Sigmoid colon (tissue), 7 donors: ENCODE results near the gene RPAP3. TPM values are rescaled to one million over a fixed set of nuclear protein-coding genes. Genes with fewer than 3 reads are reported as not detected.

ENCODE experiments used
- DNase-seq: peaks from one replicate; pipeline ENCODE4 v3.0.0-alpha.2; 2019
- H3K27ac ChIP-seq, 4 donors: fragments of 200-600 bp; sonication (generic); one replicate each; pipeline ENCODE4 v1.5.1; 2016 to 2019; ENCODE audit warnings: mild to moderate bottlenecking in 1 of 4
- H3K27me3 ChIP-seq, 3 donors: fragments of 200-600 bp; sonication (generic); one replicate each; pipeline ENCODE4 v1.5.1; 2019; ENCODE audit warnings: mild to moderate bottlenecking in 1 of 3
- H3K36me3 ChIP-seq, 4 donors: fragments of 200-600 bp; sonication (generic); one replicate each; pipeline ENCODE4 v1.5.1; 2016 to 2019
- H3K4me1 ChIP-seq, 4 donors: fragments of 200-600 bp; sonication (generic); one replicate each; pipeline ENCODE4 v1.5.1; 2017 to 2019
- H3K4me3 ChIP-seq, 4 donors: fragments of 200-600 bp; sonication (generic); one replicate each; pipeline ENCODE4 v1.5.1; 2017 to 2019; ENCODE audit warnings: mild to moderate bottlenecking in 2 of 4, moderate library complexity in 1 of 4
- H3K9me3 ChIP-seq, 4 donors: fragments of 200-600 bp in 3 of 4; sonication (generic) in 3 of 4; one replicate each; pipeline versions ENCODE4 v1.5.1 to v1.6.1; 2013 to 2019
- CTCF ChIP-seq, 4 experiments: fragments of 450-650 bp in 3 of 4; fragments of 200-600 bp in 1 of 4; IDR thresholded peaks; one replicate each; pipeline ENCODE4 v1.5.1; 2016 to 2019; ENCODE audit warnings: antibody characterized with exemption in 4 of 4, mild to moderate bottlenecking in 3 of 4, moderate library complexity in 2 of 4
- EP300 ChIP-seq, 4 donors: sonication (generic); formaldehyde crosslinking; IDR thresholded peaks; one replicate each; pipeline ENCODE4 v1.6.1; 2017; ENCODE audit warnings: antibody characterized with exemption in 4 of 4
- POLR2A ChIP-seq, 2 donors: fragments of 450-650 bp; IDR thresholded peaks; one replicate each; pipeline ENCODE4 v1.6.1; 2016; ENCODE audit warnings: antibody characterized with exemption in 2 of 2, mild to moderate bottlenecking in 2 of 2, moderate library complexity in 2 of 2
- POLR2AphosphoS5 ChIP-seq, 4 donors: sonication (generic); formaldehyde crosslinking; IDR thresholded peaks; one replicate each; pipeline ENCODE4 v1.6.1; 2017; ENCODE audit warnings: antibody characterized with exemption in 4 of 4
- WGBS, 2 donors: extraction: QIAGEN DNeasy Blood & Tissue Kit; methylation state at CpG; one replicate each; pipeline ENCODE4 v1.1.7; 2013; 5-methylcytosine and 5-hydroxymethylcytosine counted together
- intact Hi-C: fragments of 100-400 bp; cut with DNase I; formaldehyde crosslinking; loops from one replicate; pipeline ENCODE4 v1.15.1; 2023
- polyA plus RNA-seq, 3 donors: library from polyadenylated mRNA; stranded (reverse); fragments of 200-250 nt; gene quantifications; one replicate each; pipeline ENCODE4 v1.2.3, GENCODE V29; 2013
- total RNA-seq, 4 donors: library from RNA; depleted of rRNA; stranded (reverse); fragments of >200 nt; gene quantifications; one replicate each; pipeline ENCODE4 v1.1.0, GENCODE V29; 2016
- donor health status: healthy with polysubstance abuse.
- donor health status: Bipolar disorder and iron deficiency.
- donor health status: healthy.

RPAP3 gene
- total and polyA plus RNA-seq, 7 donors, result 6.7 to 29.3 (median 21.0) TPM

- DNase-seq, result no peak
- 84 to 92% methylated on average over 17 of the region's 17 CpGs for WGBS, 2 donors
- Histone ChIP-seq H3K36me3 (no peaks in the 10 kb centered on the region), H3K27ac (peak overlapping the region; percentile 78 to 83 (median 82)), H3K4me3 (no peak overlapping the region), H3K4me1 (peaks cover 0 to 53% (median 44%) of the 10 kb centered on the region in 4 donors), H3K27me3 (no peaks in the 10 kb centered on the region), H3K9me3 (no peaks in the 10 kb centered on the region)
- intact Hi-C loops, result loop anchor here (1.0 to 2.0 kb wide), 3 partner anchors 19 to 101 kb away; no protein-coding TSS in a partner anchor
- TF ChIP-seq POLR2AphosphoS5 (IDR thresholded peaks at IDR 0.05) (no peak), POLR2A (IDR thresholded peaks at IDR 0.05) (no peak), EP300 (IDR thresholded peaks at IDR 0.05) (no peak), CTCF (IDR thresholded peaks at IDR 0.05) (no peak)
Measured at GRCh38 chr12:47737936-47738594, 32.2 kb upstream of the RPAP3 start.

- peak overlapping the region in 2 of 4 donors; percentile 2 for H3K4me3 ChIP-seq
- no peaks in the 10 kb centered on the region for H3K27me3 ChIP-seq
- peak overlapping the region; percentile 78 to 83 (median 82) for H3K27ac ChIP-seq
- peak in 1 of 4 donors; percentile 14 for TF ChIP-seq EP300 (IDR thresholded peaks at IDR 0.05)
- TF ChIP-seq POLR2AphosphoS5 (IDR thresholded peaks at IDR 0.05), result peak; percentile 42 to 76 (median 58)
- TF ChIP-seq POLR2A (IDR thresholded peaks at IDR 0.05), result no peak
- TF ChIP-seq CTCF (IDR thresholded peaks at IDR 0.05), result peak in 1 of 4 experiments; percentile 12
- no peaks in the 10 kb centered on the region for H3K36me3 ChIP-seq
- intact Hi-C loops, result loop anchor here (1.0 to 2.0 kb wide), 3 partner anchors 18 to 102 kb away; no protein-coding TSS in a partner anchor
- peak; percentile 96 for DNase-seq
- peaks cover 0 to 53% (median 44%) of the 10 kb centered on the region in 4 donors for H3K4me1 ChIP-seq
- no peaks in the 10 kb centered on the region for H3K9me3 ChIP-seq
- 55 to 67% methylated on average over 19 of the region's 19 CpGs for WGBS, 2 donors
Measured at GRCh38 chr12:47736877-47737676, 31.2 kb upstream of the RPAP3 start.

DNA sequence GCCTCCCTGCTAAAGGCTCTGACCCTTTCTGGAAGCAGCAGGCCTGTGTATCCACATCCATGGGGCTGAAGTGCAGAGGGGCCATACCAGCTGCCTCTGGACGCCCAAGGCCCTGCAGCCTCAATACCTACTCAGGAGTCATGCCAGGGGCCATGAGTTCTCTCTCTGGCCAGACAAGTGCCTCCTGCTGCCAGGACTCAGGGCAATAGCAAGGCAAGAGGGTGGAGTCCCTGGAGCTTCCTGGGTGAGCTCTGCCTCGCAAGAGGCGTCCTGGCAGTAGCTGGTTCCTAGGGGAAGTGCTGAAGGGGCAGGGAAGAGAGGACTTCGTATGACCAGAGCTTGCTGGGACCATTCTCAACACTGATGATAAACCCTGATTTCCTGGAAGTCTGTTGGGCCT, 30.4 kb upstream of the RPAP3 start:
- DNase-seq, result no peak
- no peak for TF ChIP-seq EP300 (IDR thresholded peaks at IDR 0.05)
- TF ChIP-seq POLR2AphosphoS5 (IDR thresholded peaks at IDR 0.05), result no peak
- no peak for TF ChIP-seq CTCF (IDR thresholded peaks at IDR 0.05)
- no peak for TF ChIP-seq POLR2A (IDR thresholded peaks at IDR 0.05)
- Histone ChIP-seq H3K4me3 (no peak overlapping the region), H3K36me3 (no peaks in the 10 kb centered on the region), H3K27ac (peak overlapping the region; percentile 78 to 83 (median 82)), H3K27me3 (no peaks in the 10 kb centered on the region), H3K4me1 (peaks cover 0 to 45% (median 41%) of the 10 kb centered on the region in 4 donors), H3K9me3 (no peaks in the 10 kb centered on the region)
- 28 to 68% methylated on average over 4 of the region's 4 CpGs for WGBS, 2 donors
- intact Hi-C loops, result loop anchor here (2.0 kb wide), 2 partner anchors 17 to 103 kb away; no protein-coding TSS in a partner anchor

GRCh38 chr12:47735649-47736048, 29.8 kb upstream of the RPAP3 start:
- Histone ChIP-seq H3K27me3 (no peaks in the 10 kb centered on the region), H3K4me3 (no peak overlapping the region), H3K27ac (peak overlapping the region; percentile 78 to 83 (median 82)), H3K9me3 (no peaks in the 10 kb centered on the region), H3K4me1 (peaks cover 0 to 42% (median 39%) of the 10 kb centered on the region in 4 donors), H3K36me3 (no peaks in the 10 kb centered on the region)
- intact Hi-C loops, result loop anchor here (2.0 kb wide), 2 partner anchors 17 to 103 kb away; no protein-coding TSS in a partner anchor
- no peak for TF ChIP-seq POLR2AphosphoS5 (IDR thresholded peaks at IDR 0.05)
- WGBS, 2 donors, result 84 to 90% methylated on average over 11 of the region's 11 CpGs
- DNase-seq, result no peak
